ENCODE data around the gene CSK.
"Not testable (repeated sequence)": the region's sequence is repeated elsewhere in the genome, so short reads cannot be mapped to it uniquely, and the experiment has no call there.

CSK gene

GRCh38 chr15:74781431-74782258 lies at the start of gene CSK:
Gene CSK (plus strand): TSS chr15:74782080. CDS start chr15:74798298, 16,218 bp downstream.
- DNase-seq = peak in 48 of 58 donors; percentile 25 to 78 (median 52)

- DNase-seq = no peak
These were observed 49.0 kb upstream of the CSK start for GRCh38 chr15:74732846-74733245.

- DNase-seq = no peak
These were observed 48.6 kb upstream of the CSK start for GRCh38 chr15:74733269-74733668.

GRCh38 chr15:74735305-74735704 lies 46.6 kb upstream of the CSK start:
- no peak for DNase-seq

GRCh38 chr15:74738239-74738638 lies 43.6 kb upstream of the CSK start:
- DNase-seq = not testable (repeated sequence)

GRCh38 chr15:74742422-74742821 lies 39.5 kb upstream of the CSK start:
- no peak for DNase-seq

- DNase-seq = no peak
These were observed 35.5 kb upstream of the CSK start for GRCh38 chr15:74746389-74746788.

GRCh38 chr15:74748322-74748946 lies 33.4 kb upstream of the CSK start, which contains the start of gene CYP1A2:
Gene CYP1A2 (plus strand): TSS chr15:74748845. CDS start chr15:74749739, 894 bp downstream.
- no peak for DNase-seq

- no peak for DNase-seq
These were observed 32.0 kb upstream of the CSK start for GRCh38 chr15:74749832-74750231.

- no peak for DNase-seq
These were observed 31.1 kb upstream of the CSK start for GRCh38 chr15:74750751-74751150.

GRCh38 chr15:74752011-74752410 lies 29.9 kb upstream of the CSK start:
- DNase-seq = no peak

GRCh38 chr15:74752531-74752930 lies 29.3 kb upstream of the CSK start:
- no peak for DNase-seq

GRCh38 chr15:74754593-74755215 lies 27.2 kb upstream of the CSK start:
- no peak for DNase-seq

GRCh38 chr15:74758736-74759135 lies 23.1 kb upstream of the CSK start:
- DNase-seq = no peak

GRCh38 chr15:74762791-74763150 lies 19.1 kb upstream of the CSK start:
- DNase-seq = no peak

- no peak for DNase-seq
These were observed 18.5 kb upstream of the CSK start for GRCh38 chr15:74763416-74763815.

- no peak for DNase-seq
These were observed 14.4 kb upstream of the CSK start for GRCh38 chr15:74767167-74768098.

GRCh38 chr15:74768099-74768770 lies 13.6 kb upstream of the CSK start:
- no peak for DNase-seq

GRCh38 chr15:74768771-74769342 lies 13.0 kb upstream of the CSK start:
- peak in 47 of 58 donors; percentile 6 to 70 (median 39) for DNase-seq

- DNase-seq = no peak
These were observed 12.3 kb upstream of the CSK start for GRCh38 chr15:74769463-74770025.
